ENCODE results near the gene SLFN14. TPM values are rescaled to one million over a fixed set of nuclear protein-coding genes. Genes with fewer than 3 reads are reported as not detected.

The SLFN14 gene
- total and polyA plus RNA-seq, 2 donors (not counting 1 experiment from before 2014, with no cell fraction given), result not detected

GRCh38 chr17:35548208-35548810, 12.3 kb downstream of the SLFN14 start:
- Histone ChIP-seq H4K20me1 (ENCODE audit: control insufficient read depth, insufficient read depth, low read length, poor library complexity, severe bottlenecking) (no peaks in the 10 kb centered on the region), H3K27ac (ENCODE audit: low read length in 2 of 2) (no peak overlapping the region), H2AFZ (ENCODE audit: insufficient read depth, low read depth, low read length, poor library complexity, severe bottlenecking) (no peak overlapping the region), H3K36me3 (replicated peaks in 1 of 2; ENCODE audit: control extremely low read depth in 1 of 2, control insufficient read depth in 1 of 2, extremely low read depth in 1 of 2, insufficient read depth in 2 of 2, low read length in 1 of 2) (no peaks in the 10 kb centered on the region), H3K9ac (ENCODE audit: low read length) (no peak overlapping the region), H3K4me2 (replicated peaks; ENCODE audit: low read depth, low read length, poor library complexity, severe bottlenecking) (no peak overlapping the region), H3K79me2 (ENCODE audit: control insufficient read depth, insufficient read depth, low read length) (no peaks in the 10 kb centered on the region), H3K27me3 (replicated peaks in 1 of 4; ENCODE audit: control extremely low read depth in 1 of 4, control insufficient read depth in 3 of 4, insufficient read depth in 4 of 4, low read length in 3 of 4) (no peaks in the 10 kb centered on the region), H3K4me3 (ENCODE audit: control extremely low read depth in 1 of 5, extremely low read depth in 1 of 5, insufficient read depth in 1 of 5, low read depth in 2 of 5, low read length in 4 of 5) (no peak overlapping the region), H3K4me1 (ENCODE audit: control insufficient read depth in 2 of 2, insufficient read depth in 2 of 2, low read length in 2 of 2) (peaks cover 4 to 5% of the 10 kb centered on the region in 2 donors), H3K9me3 (ENCODE audit: control extremely low read depth in 1 of 3, control insufficient read depth in 2 of 3, insufficient read depth in 1 of 3, low read length in 2 of 3) (no peaks in the 10 kb centered on the region)
- Mint-ChIP-seq H3K4me3 (no peak overlapping the region), H3K9me3 (ENCODE audit: insufficient read depth) (no peaks in the 10 kb centered on the region), H3K4me1 (peaks cover 9% of the 10 kb centered on the region), H3K27me3 (peaks cover 4% of the 10 kb centered on the region), H3K27ac (no peak overlapping the region)
- ATAC-seq (ENCODE audit: low read depth), result no peak
- CTCF ChIA-PET, result interaction anchor here (0.9 kb wide), 1 partner anchor 9 kb away, joined by 3 read pairs; no protein-coding TSS in a partner anchor
- 100% methylated on average over 4 of the region's 8 CpGs for WGBS (ENCODE audit: insufficient coverage)
- intact Hi-C loops (cut with micrococcal nuclease), result no loop called here
- DNase-seq, result no peak
- POLR2A ChIA-PET, result no interaction called here
- no peak for TF ChIP-seq EZH2 (IDR thresholded peaks at IDR 0.05; ENCODE audit: borderline replicate concordance, insufficient read depth, low read depth, low read length, poor library complexity, severe bottlenecking)
- TF ChIP-seq, protein P1, sequence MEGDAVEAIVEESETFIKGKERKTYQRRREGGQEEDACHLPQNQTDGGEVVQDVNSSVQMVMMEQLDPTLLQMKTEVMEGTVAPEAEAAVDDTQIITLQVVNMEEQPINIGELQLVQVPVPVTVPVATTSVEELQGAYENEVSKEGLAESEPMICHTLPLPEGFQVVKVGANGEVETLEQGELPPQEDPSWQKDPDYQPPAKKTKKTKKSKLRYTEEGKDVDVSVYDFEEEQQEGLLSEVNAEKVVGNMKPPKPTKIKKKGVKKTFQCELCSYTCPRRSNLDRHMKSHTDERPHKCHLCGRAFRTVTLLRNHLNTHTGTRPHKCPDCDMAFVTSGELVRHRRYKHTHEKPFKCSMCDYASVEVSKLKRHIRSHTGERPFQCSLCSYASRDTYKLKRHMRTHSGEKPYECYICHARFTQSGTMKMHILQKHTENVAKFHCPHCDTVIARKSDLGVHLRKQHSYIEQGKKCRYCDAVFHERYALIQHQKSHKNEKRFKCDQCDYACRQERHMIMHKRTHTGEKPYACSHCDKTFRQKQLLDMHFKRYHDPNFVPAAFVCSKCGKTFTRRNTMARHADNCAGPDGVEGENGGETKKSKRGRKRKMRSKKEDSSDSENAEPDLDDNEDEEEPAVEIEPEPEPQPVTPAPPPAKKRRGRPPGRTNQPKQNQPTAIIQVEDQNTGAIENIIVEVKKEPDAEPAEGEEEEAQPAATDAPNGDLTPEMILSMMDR (IDR thresholded peaks at IDR 0.05), result no peak

- H3K27ac ChIP-seq (ENCODE audit: low read length in 2 of 2), result no peak overlapping the region
- no peaks in the 10 kb centered on the region for H3K27me3 Mint-ChIP-seq
- H3K4me3 ChIP-seq (ENCODE audit: control extremely low read depth in 1 of 5, extremely low read depth in 1 of 5, insufficient read depth in 1 of 5, low read depth in 2 of 5, low read length in 4 of 5), result no peak overlapping the region
- POLR2A ChIA-PET, result no interaction called here
- H3K4me2 ChIP-seq (replicated peaks; ENCODE audit: low read depth, low read length, poor library complexity, severe bottlenecking), result no peak overlapping the region
- no peaks in the 10 kb centered on the region for H4K20me1 ChIP-seq (ENCODE audit: control insufficient read depth, insufficient read depth, low read length, poor library complexity, severe bottlenecking)
- CTCF ChIA-PET, result no interaction called here
- peaks cover 18% of the 10 kb centered on the region for H3K4me1 Mint-ChIP-seq
- H3K36me3 ChIP-seq (replicated peaks in 1 of 2; ENCODE audit: control extremely low read depth in 1 of 2, control insufficient read depth in 1 of 2, extremely low read depth in 1 of 2, insufficient read depth in 2 of 2, low read length in 1 of 2), result no peaks in the 10 kb centered on the region
- H3K4me3 Mint-ChIP-seq, result no peak overlapping the region
- H3K9ac ChIP-seq (ENCODE audit: low read length), result no peak overlapping the region
- intact Hi-C loops (cut with micrococcal nuclease), result no loop called here
- H3K9me3 ChIP-seq (ENCODE audit: control extremely low read depth in 1 of 3, control insufficient read depth in 2 of 3, insufficient read depth in 1 of 3, low read length in 2 of 3), result no peaks in the 10 kb centered on the region
- WGBS (ENCODE audit: insufficient coverage), result 85% methylated on average over 1 of the region's 1 CpG
- no peak overlapping the region for H3K27ac Mint-ChIP-seq
- ATAC-seq (ENCODE audit: low read depth), result no peak
- DNase-seq, result no peak
- TF ChIP-seq EZH2 (IDR thresholded peaks at IDR 0.05; ENCODE audit: borderline replicate concordance, insufficient read depth, low read depth, low read length, poor library complexity, severe bottlenecking), result no peak
- H3K27me3 ChIP-seq (replicated peaks in 1 of 4; ENCODE audit: control extremely low read depth in 1 of 4, control insufficient read depth in 3 of 4, insufficient read depth in 4 of 4, low read length in 3 of 4), result no peaks in the 10 kb centered on the region
- H3K79me2 ChIP-seq (ENCODE audit: control insufficient read depth, insufficient read depth, low read length), result peaks cover 2% of the 10 kb centered on the region
- H3K4me1 ChIP-seq (ENCODE audit: control insufficient read depth in 2 of 2, insufficient read depth in 2 of 2, low read length in 2 of 2), result peaks cover 15 to 19% of the 10 kb centered on the region in 2 donors
- no peak overlapping the region for H2AFZ ChIP-seq (ENCODE audit: insufficient read depth, low read depth, low read length, poor library complexity, severe bottlenecking)
- H3K9me3 Mint-ChIP-seq (ENCODE audit: insufficient read depth), result no peaks in the 10 kb centered on the region
These were observed 14.1 kb downstream of the SLFN14 start for GRCh38 chr17:35546487-35546886.

Measured in B cell (primary cell).